ENCODE measurements around the gene SLC22A14. TPM values are rescaled to one million over a fixed set of nuclear protein-coding genes. Genes with fewer than 3 reads are reported as not detected.

The SLC22A14 gene
- total RNA-seq, 2 experiments from 2014 or later = not detected

GRCh38 chr3:38257583-38257982, 24.5 kb upstream of the SLC22A14 start:
- ChIA-PET POLR2A (no interaction called here), CTCF (no interaction called here)
- Mint-ChIP-seq H3K4me3 (no peak overlapping the region), H3K36me3 (ENCODE audit: low read depth) (peaks cover 46% of the 10 kb centered on the region), H3K27me3 (no peaks in the 10 kb centered on the region), H3K27ac (no peak overlapping the region), H3K9me3 (no peaks in the 10 kb centered on the region), H3K4me1 (peaks cover 44% of the 10 kb centered on the region)
- no peak for DNase-seq

- peaks cover 19% of the 10 kb centered on the region for H3K36me3 Mint-ChIP-seq (ENCODE audit: low read depth)
- no peak overlapping the region for H3K27ac Mint-ChIP-seq
- POLR2A ChIA-PET = no interaction called here
Observed at GRCh38 chr3:38260474-38260873, 21.6 kb upstream of the SLC22A14 start.

GRCh38 chr3:38264353-38264771, 17.7 kb upstream of the SLC22A14 start:
- ChIA-PET POLR2A (no interaction called here), CTCF (interaction anchor here (1.1 to 1.6 kb wide), 3 partner anchors 8 to 27 kb away, joined by 3 read pairs; no protein-coding TSS in a partner anchor)
- no peaks in the 10 kb centered on the region for H3K9me3 Mint-ChIP-seq
- no peak for DNase-seq
- no peak overlapping the region for H3K4me3 Mint-ChIP-seq
- peaks cover 31% of the 10 kb centered on the region for H3K4me1 Mint-ChIP-seq
- peaks cover 5% of the 10 kb centered on the region for H3K36me3 Mint-ChIP-seq (ENCODE audit: low read depth)
- H3K27ac Mint-ChIP-seq = no peak overlapping the region
- no peaks in the 10 kb centered on the region for H3K27me3 Mint-ChIP-seq

More at GRCh38 chr3:38260474-38260873, 21.6 kb upstream of the SLC22A14 start:
- H3K27me3 Mint-ChIP-seq = no peaks in the 10 kb centered on the region
- no peak for DNase-seq
- H3K9me3 Mint-ChIP-seq = no peaks in the 10 kb centered on the region
- no peak overlapping the region for H3K4me3 Mint-ChIP-seq
- CTCF ChIA-PET = interaction anchor here (1.1 kb wide), 1 partner anchor 11 kb away, joined by 3 read pairs; no protein-coding TSS in a partner anchor
- H3K4me1 Mint-ChIP-seq = peaks cover 36% of the 10 kb centered on the region

GRCh38 chr3:38264779-38265178, 17.3 kb upstream of the SLC22A14 start:
- Mint-ChIP-seq H3K27me3 (no peaks in the 10 kb centered on the region), H3K27ac (no peak overlapping the region), H3K4me3 (no peak overlapping the region), H3K4me1 (peaks cover 27% of the 10 kb centered on the region), H3K36me3 (ENCODE audit: low read depth) (peaks cover 5% of the 10 kb centered on the region), H3K9me3 (no peaks in the 10 kb centered on the region)
- POLR2A ChIA-PET = no interaction called here
- DNase-seq = no peak
- CTCF ChIA-PET = interaction anchor here (1.1 to 1.6 kb wide), 3 partner anchors 8 to 27 kb away, joined by 3 read pairs; no protein-coding TSS in a partner anchor

GRCh38 chr3:38265604-38266307, 16.3 kb upstream of the SLC22A14 start, which contains the start of gene SLC22A13:
Gene SLC22A13 (plus strand): TSS chr3:38265812. CDS start chr3:38265861, 49 bp downstream.
- ChIA-PET POLR2A (no interaction called here), CTCF (interaction anchor here (1.6 kb wide), 1 partner anchor 9 kb away, joined by 3 read pairs; no protein-coding TSS in a partner anchor)
- H3K4me1 Mint-ChIP-seq = peaks cover 19% of the 10 kb centered on the region
- H3K4me3 Mint-ChIP-seq = no peak within 1 kb of the TSS
- no peaks in the 10 kb centered on the region for H3K9me3 Mint-ChIP-seq
- H3K27me3 Mint-ChIP-seq = no peaks in the 10 kb centered on the region
- no peak for DNase-seq
- H3K36me3 Mint-ChIP-seq (ENCODE audit: low read depth) = no peaks in the 10 kb centered on the region
- H3K27ac Mint-ChIP-seq = no peak within 1 kb of the TSS

GRCh38 chr3:38266810-38267209, 15.3 kb upstream of the SLC22A14 start:
- Mint-ChIP-seq H3K36me3 (ENCODE audit: low read depth) (no peaks in the 10 kb centered on the region), H3K4me1 (peaks cover 19% of the 10 kb centered on the region), H3K27me3 (no peaks in the 10 kb centered on the region), H3K9me3 (no peaks in the 10 kb centered on the region), H3K4me3 (no peak overlapping the region), H3K27ac (no peak overlapping the region)
- POLR2A ChIA-PET = no interaction called here
- CTCF ChIA-PET = no interaction called here
- no peak for DNase-seq

GRCh38 chr3:38267662-38268061, 14.4 kb upstream of the SLC22A14 start:
- no peak for DNase-seq
- Mint-ChIP-seq H3K27me3 (no peaks in the 10 kb centered on the region), H3K36me3 (ENCODE audit: low read depth) (no peaks in the 10 kb centered on the region), H3K27ac (peak overlapping the region; percentile 10), H3K4me3 (no peak overlapping the region), H3K4me1 (peaks cover 19% of the 10 kb centered on the region), H3K9me3 (no peaks in the 10 kb centered on the region)
- ChIA-PET POLR2A (no interaction called here), CTCF (no interaction called here)

- Mint-ChIP-seq H3K4me3 (no peak overlapping the region), H3K27me3 (no peaks in the 10 kb centered on the region), H3K27ac (no peak overlapping the region), H3K4me1 (peaks cover 19% of the 10 kb centered on the region), H3K36me3 (ENCODE audit: low read depth) (no peaks in the 10 kb centered on the region), H3K9me3 (no peaks in the 10 kb centered on the region)
- no peak for DNase-seq
- ChIA-PET POLR2A (no interaction called here), CTCF (no interaction called here)
Observed at GRCh38 chr3:38268087-38268486, 14.0 kb upstream of the SLC22A14 start.

GRCh38 chr3:38268522-38268921, 13.6 kb upstream of the SLC22A14 start:
- Mint-ChIP-seq H3K27me3 (no peaks in the 10 kb centered on the region), H3K4me3 (no peak overlapping the region), H3K4me1 (peaks cover 16% of the 10 kb centered on the region), H3K27ac (no peak overlapping the region), H3K36me3 (ENCODE audit: low read depth) (no peaks in the 10 kb centered on the region), H3K9me3 (no peaks in the 10 kb centered on the region)
- ChIA-PET CTCF (no interaction called here), POLR2A (no interaction called here)
- no peak for DNase-seq

GRCh38 chr3:38270606-38271005, 11.5 kb upstream of the SLC22A14 start:
- H3K27ac Mint-ChIP-seq = no peak overlapping the region
- no peaks in the 10 kb centered on the region for H3K27me3 Mint-ChIP-seq
- H3K4me3 Mint-ChIP-seq = no peak overlapping the region
- ChIA-PET CTCF (interaction anchor here (1.0 to 1.4 kb wide), 2 partner anchors 10 to 19 kb away, joined by 3 read pairs; no protein-coding TSS in a partner anchor), POLR2A (no interaction called here)
- H3K36me3 Mint-ChIP-seq (ENCODE audit: low read depth) = no peaks in the 10 kb centered on the region
- H3K9me3 Mint-ChIP-seq = no peaks in the 10 kb centered on the region
- peaks cover 14% of the 10 kb centered on the region for H3K4me1 Mint-ChIP-seq
- DNase-seq = no peak

GRCh38 chr3:38271553-38271952, 10.5 kb upstream of the SLC22A14 start:
- no peak for DNase-seq
- Mint-ChIP-seq H3K36me3 (ENCODE audit: low read depth) (no peaks in the 10 kb centered on the region), H3K4me1 (peaks cover 14% of the 10 kb centered on the region), H3K27ac (no peak overlapping the region), H3K4me3 (no peak overlapping the region), H3K27me3 (no peaks in the 10 kb centered on the region), H3K9me3 (no peaks in the 10 kb centered on the region)
- POLR2A ChIA-PET = no interaction called here
- CTCF ChIA-PET = interaction anchor here (1.4 to 1.6 kb wide), 2 partner anchors 10 to 11 kb away, joined by 3 to 4 read pairs; partner anchors contain the start of gene SLC22A14

GRCh38 chr3:38274864-38275649, 7.0 kb upstream of the SLC22A14 start:
- ChIA-PET POLR2A (no interaction called here), CTCF (no interaction called here)
- DNase-seq = no peak
- H3K4me1 Mint-ChIP-seq = no peaks in the 10 kb centered on the region
- H3K4me3 Mint-ChIP-seq = no peak overlapping the region
- H3K27ac Mint-ChIP-seq = no peak overlapping the region
- H3K9me3 Mint-ChIP-seq = no peaks in the 10 kb centered on the region
- H3K36me3 Mint-ChIP-seq (ENCODE audit: low read depth) = no peaks in the 10 kb centered on the region
- H3K27me3 Mint-ChIP-seq = no peaks in the 10 kb centered on the region

GRCh38 chr3:38275658-38276057, 6.4 kb upstream of the SLC22A14 start:
- CTCF ChIA-PET = no interaction called here
- Mint-ChIP-seq H3K27ac (no peak overlapping the region), H3K36me3 (ENCODE audit: low read depth) (no peaks in the 10 kb centered on the region), H3K27me3 (no peaks in the 10 kb centered on the region), H3K4me3 (no peak overlapping the region), H3K4me1 (no peaks in the 10 kb centered on the region), H3K9me3 (no peaks in the 10 kb centered on the region)
- DNase-seq = no peak
- POLR2A ChIA-PET = no interaction called here
